NCI-H774 (cell line): ENCODE data around the gene SLC7A10.

Experiments used
- DNase-seq: peaks from one replicate; lab custom pipeline; 2025; lab: John Stamatoyannopoulos, UW

The SLC7A10 gene

DNA sequence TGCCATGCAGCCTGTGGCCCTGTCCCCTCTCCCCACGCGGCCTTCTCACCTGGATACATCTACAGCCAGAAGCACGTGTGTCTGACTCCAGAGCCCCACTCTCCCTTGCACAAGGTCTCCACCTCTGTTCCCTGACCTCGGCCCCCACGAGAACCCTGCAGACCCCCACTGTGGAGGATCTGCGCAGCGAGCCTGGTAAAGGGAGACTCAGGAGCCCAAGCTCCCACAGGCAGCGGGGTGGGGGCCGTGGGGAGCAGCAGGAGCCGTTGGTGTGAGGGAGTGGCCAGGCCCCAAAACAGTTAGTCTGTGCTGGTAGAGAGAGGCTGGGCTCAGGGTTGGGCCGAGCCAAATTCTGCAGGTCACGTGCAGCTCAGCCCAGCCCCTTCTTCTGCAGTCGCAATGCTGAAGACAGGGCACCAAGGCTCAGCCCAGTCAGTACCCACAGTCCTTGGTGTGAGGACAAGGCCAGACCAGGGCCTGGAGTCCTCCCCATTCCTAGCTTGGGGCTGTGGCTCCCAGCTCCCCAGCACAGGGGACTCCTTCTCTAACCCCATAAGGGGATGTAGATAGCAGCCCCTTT lies 28.7 kb upstream of the SLC7A10 start:
- DNase-seq = no peak

DNA sequence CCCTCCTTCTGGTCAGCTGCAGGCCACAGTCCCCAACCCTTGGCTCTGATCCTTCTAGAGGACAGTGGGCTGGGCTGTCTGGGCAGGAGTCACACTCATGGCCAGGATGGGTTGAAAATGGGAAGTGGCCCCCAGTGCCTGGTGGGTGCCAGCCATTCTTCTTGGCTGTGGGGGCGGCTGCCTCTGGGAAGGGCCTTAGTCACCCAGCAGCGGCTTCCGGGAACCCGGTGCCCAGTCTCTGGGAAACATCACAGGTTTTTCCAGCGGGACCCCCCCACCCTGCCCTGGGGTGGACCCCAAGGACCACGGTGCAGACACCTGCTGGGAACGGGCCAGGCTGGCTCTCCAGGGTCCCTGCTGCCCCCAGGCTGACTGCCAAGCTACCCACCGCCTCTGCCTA lies 27.3 kb upstream of the SLC7A10 start:
- no peak for DNase-seq

DNA sequence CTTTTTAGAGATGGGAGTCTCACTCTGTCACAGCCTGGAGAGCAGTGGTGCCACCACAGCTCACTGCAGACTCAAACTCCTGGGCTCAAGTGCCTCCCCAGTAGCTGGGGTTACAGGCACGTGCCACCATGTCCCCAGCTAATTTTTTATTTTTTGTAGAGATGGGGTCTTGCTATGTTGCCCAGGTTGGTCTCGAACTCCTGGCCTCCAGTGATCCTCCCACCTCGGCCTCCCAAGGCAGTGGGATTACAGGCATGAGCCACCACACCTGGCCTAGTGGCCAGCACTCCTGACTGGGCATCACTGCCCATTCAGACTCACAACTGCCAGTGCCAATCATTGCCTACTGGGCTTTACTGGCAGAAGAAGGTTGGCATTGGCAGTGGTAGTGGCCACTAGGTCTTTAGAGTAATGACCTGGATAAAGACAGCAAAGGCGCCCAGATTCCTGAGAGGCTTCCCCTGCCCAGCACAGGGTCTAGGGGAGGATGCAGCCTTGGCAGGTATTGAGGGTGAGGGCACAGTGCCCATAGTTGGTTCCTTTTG lies 26.8 kb upstream of the SLC7A10 start:
- no peak for DNase-seq

DNA sequence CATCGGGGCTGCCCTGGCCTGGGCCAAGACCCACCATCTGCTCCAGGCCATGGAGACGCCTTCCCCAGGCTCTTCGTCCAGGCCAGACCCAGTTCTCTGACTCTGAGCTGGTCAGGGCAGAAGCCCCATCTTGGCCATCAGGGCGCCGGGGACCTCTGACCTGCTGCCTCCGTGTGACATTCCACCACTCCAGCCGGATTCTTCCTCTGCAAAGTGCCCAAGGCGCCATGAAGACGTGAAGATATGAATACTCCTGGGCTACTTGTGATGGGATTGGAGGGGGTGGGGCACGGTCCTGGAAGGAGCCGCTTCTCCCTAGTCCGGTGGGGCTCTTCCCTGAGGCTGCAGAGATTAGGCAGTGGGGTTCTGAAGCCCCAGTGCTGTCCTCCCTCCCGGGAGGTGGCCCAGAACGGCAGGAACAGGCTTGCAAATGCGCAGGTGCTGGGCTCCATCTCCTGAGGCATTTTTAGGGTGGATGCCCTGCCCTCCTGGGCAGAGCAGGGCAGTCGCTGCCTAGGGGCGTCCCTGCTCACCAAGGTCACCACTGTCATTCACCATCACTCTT lies 26.0 kb upstream of the SLC7A10 start:
- no peak for DNase-seq

DNA sequence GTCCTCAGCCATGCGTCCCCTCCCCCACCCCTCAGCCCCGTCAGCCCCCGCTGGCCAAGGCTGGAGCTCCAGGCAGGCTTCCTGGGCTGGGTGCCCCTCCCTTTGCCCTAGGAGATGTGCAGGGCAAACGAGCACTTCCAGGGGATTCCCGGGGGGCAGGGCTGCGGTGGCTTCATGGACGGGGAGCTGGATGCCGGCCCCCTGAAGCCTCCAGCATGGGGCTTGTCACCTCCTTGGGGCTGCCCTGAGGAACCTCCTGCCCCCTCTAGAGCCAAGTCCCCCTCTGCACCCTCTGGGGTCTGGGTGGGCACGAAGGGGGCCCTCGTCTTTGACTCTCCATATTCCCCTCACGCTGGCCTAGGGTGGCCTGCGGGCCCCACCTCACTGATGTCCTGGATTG lies 25.4 kb upstream of the SLC7A10 start:
- no peak for DNase-seq

DNA sequence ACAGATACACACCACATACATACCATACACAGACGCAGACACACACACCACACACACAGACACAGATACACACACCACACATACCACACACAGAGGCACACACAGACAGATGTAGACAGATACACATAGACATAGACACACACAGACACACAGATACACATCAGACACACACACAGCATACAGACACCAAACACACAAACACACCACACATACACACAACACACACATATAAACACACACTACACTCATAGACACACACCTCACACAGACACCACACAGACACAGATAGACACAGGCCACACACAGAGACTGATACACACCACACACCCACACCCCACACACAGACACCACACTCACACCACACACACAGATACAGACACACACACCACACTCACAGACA lies 24.9 kb upstream of the SLC7A10 start:
- DNase-seq = no peak

DNA sequence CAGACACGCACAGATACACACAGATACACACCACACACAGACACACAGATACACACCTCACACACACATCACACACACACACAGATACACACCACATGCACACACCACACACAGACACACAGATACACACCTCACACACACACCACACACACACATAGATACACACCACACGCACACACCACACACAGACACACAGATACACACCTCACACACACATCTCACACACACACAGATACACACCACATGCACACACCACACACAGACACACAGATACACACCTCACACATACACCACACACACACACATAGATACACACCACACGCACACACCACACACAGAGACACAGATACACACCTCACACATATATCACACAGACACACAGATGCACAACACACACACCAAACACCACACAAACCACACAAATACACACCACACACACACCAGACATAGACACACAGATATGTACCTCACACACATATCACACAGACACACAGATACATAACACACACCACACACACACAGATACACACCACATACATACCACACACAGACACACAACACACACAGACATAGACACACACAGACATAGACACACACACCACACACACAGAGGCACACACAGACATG lies 24.2 kb upstream of the SLC7A10 start:
- no peak for DNase-seq

DNA sequence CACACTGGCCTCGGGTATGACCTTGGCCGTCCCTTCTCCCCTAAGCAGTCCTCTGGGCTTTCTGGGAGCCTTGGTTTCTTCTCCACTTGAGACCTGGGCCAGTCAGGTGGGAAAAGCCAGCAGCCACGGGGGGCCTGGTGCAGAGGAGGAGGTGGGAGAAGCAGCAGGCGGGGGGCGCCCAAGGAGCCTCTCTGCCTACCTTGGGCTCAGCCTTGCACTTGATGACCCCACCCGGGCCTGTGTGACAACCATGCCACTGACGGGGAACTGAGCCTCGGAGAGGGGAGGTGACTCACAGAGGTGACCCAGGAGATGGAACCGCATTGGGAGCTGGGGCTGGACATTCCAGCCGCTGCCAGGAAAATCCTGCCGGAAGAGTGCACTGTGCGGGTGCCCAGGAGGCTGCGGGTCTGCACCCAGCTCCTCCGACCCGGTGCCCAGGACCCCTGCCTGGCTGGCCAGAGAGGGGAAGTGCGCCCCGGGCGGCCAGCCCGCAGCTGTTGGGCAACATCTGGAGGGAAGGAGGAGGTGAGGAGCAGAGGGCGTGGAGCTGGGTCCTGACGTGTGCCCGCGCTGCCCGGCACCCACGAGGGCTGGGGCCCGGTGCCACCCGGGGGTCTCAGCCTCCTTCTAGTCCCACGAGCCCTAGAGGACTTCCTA lies 23.4 kb upstream of the SLC7A10 start:
- DNase-seq = no peak

DNA sequence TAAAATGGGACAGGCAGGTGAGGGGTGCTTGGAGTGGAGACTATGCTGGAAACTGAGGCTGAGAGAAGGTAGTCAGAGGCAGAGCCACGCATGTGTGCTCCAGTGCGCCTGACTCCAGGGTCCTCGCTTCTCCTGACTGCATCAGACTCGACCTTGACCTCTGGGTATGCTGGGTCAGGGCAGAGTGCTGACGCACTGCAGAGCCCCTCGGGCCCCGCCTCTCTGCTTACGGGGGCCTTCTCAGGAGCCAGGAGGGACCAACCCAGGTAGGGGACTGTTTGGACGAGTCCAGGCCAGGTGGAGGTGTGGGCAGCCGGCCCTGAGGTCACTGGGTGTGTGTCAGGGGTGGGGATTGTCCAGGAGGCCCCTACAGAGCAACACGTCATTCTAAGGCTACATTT lies 22.9 kb upstream of the SLC7A10 start:
- no peak for DNase-seq

DNA sequence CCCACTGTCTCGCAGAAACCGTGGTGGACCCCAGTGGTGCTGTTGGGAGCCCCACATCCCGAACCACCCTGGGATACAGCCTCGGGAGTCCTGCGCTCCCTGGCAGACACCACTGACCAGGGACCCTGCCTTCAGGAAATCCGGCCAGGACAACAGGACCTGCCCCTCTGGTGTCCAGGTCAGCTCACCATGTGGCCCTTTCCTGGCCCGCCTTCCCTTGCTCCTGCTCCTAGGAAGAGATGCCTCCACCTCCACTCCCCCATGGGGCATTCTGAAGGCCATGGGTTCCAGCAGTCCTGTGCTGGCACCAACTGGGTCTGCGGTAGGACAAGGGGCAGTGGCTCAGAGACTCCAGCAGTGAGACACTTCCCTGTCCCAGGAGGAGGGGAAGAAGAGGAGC lies 22.5 kb upstream of the SLC7A10 start:
- DNase-seq = no peak

DNA sequence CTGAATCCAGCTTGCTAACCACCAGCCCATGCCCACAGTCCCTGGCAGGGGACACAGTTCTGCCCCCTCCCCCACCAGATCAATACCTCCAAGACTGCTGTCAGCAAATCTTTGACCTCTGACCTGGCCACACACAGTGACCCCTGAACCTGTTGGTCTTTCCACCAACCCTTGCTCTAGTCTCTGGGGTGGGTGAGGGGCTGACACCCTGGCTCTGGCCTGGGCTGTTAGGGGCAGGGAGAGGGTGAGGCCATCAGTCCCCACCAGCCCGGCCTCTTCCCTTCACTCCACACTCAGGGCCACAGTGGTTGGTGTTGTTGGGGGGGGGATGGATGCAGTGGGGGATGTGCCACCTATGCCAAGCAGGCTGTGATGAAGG lies 21.8 kb upstream of the SLC7A10 start:
- DNase-seq = no peak

DNA sequence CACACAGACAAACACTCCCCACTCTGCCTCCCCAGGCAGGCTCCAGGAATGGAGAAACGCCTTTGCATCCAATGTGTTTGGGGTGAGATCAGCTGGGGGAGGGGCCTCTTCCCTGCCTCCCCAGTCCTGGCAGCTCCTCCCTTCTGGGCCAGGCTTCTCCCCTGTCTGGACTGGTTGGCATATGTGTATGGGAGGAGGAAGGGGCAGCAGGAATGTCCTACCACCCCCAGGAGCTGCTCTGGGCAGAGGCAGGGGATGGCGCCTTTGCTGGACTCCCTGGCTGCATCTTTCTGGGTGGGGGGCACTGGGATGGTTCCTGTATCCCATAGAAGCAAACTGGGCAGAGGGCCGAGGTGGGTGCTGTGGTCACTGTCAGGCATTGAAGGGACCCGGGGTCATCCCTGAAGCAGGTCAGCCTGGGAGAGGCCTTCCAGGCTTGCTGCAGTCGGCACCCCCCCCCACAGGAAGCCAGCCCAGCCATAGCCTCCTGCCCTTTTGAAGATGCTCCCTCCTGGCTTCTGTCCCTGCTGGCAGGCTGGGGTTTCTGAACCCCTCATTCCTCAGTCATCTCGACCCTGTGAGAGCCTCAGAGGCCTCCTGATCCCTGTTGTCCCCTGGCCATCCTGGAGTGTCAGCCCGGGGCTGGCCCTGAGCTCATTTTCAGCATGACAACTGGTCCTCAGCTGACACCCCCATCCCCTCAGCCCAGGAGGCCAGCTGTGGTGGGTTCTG lies 21.2 kb upstream of the SLC7A10 start:
- DNase-seq = no peak

DNA sequence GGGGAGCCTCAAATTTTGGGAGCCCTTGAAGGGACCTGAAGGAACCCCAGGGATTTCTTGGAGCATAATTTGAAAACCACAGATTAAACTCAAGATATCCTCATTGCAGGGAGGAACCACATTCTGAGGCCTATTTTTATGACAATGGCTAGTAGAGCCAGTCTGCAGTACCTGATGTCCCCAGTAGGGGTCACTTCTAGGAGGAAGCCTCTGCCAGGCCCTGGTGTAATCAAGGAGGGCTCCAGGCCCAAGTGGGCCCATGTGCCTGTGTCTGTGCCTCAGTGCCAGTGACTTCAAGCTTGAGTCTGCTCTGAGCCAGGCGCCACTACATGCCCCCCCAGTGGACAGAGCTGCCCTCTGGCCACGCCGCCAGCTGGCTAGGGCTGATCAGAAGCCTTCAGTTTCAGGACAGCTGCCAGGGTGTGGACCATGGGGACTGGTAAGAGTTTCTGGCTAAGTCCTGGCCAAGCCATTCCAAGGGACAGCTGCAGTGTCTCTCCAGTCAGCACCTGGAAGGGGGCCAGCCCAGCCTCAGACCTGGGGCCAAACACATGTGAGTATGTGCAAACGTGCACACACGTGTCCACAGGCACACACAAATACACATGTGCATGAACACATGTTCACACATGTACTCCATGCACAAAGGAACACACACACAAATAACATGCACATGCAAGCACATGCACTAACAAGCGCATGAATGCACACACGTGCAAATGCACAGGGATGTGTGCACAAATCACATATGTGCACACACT lies 20.5 kb upstream of the SLC7A10 start:
- no peak for DNase-seq

DNA sequence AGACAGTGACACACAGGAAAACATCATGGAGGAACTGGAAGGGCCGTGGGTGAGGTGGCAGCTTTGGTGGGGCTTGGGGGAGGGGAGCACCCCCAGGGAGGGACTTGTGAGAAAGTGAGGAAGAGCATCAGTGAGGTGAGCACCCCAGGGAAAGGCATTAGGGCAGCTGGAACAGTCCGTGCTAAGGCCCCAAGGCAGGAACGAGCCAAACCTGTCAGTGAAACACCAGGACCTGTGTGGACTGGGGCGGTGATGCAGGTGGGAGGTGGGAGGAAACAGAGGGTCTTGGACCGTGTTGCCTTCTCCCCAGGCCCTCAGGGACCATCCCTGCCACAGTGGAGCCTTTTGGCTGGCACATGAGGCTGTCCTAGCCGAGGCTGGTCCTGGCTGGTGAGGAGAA lies 17.3 kb upstream of the SLC7A10 start:
- DNase-seq = no peak

DNA sequence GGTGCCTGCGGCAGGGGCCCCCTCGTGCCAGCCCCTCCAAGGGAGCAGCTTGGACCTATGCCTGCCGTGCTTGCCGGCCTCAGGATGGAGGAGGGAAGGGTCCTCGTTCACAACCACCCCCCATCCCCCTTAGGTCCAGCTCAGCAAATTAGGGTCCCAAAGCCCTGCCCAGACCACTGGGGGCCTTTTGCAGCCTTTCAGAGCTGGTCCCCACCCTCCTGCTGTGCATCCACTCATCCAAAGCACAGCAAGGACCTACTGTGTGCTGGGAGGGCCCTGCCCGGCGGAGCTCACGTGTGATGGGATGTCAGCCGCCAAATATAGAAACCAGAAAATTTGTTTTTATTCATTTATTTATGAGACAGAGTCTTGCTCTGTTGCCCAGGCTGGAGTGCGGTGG lies 16.5 kb upstream of the SLC7A10 start:
- DNase-seq = no peak

DNA sequence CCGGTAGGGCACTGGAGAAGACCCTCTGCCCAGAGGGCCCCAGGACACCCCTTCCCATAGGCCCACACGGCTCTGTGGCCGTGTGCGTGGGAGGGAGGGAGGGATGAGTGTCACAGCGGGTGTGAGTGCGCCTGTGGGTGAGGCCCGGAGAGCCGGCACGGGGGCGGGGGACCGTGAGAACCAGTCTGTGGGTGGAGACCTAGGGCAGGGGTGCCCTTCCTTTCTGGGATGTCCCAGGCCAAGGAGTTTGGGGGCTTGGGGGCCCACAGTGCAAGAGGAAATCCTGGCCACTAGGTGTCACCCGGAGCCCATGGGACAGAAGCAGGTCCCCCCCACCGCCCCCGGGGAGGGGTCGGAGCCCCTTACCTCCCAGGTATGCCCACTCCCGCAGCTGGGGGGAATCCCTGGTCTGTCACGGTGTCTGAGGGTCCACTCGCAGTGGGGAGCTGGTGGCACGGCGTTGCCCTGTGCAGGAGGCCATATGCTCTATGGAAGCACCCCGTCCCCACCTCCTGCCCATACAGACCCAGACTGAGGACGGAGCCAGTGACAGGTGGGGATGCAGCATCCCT lies 16.0 kb upstream of the SLC7A10 start:
- no peak for DNase-seq

DNA sequence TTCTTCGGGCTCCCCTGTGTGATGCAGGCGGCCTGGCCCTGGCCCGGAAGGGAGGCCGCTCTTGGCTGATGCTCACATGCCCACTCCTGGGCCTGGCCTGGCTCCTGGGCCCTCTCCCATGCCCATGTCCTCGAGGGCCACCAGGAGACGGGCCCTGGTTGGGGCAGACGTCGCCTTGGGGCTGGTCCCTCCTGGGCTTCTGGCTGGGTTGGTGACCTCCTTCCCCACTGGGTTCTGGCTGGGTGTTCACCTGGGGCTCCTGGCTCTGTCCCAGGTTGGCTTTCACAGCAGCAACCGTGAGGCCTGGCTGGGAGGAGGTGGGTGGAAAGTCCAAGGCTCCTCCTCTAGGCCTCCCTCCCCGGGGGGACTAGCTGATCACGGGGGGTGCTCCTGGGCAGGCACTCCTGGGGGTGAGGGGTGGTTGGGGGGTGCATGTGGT lies 15.5 kb upstream of the SLC7A10 start:
- DNase-seq = no peak

DNA sequence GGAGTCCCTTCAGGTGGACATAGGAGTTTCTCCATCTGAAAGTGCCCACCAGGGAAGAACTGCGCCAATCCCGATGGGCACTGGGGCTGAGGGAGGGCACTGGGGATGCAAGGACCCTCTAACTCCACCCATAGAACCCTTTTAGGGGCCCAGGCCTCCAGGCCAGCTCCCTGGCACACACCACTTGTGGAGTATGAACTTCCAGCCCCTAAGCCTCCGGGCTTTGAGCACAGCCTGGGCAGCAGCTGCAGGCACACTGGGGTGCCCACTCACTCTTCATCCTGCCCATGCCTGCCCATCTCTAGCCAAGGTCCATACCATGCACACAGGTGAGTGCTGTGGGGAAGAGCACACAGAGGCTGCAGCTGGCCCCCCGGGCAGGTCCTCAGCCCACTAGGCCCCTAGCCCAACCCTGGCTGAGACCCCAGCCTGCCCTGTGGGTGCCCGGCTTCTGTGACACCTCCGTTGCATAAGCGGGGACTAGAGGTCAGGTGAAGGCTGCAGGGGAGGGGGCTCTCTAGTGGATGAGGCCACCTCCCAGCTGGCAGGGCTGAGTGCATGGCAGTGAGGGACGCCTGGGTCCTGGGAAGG lies 14.6 kb upstream of the SLC7A10 start:
- DNase-seq = no peak

DNA sequence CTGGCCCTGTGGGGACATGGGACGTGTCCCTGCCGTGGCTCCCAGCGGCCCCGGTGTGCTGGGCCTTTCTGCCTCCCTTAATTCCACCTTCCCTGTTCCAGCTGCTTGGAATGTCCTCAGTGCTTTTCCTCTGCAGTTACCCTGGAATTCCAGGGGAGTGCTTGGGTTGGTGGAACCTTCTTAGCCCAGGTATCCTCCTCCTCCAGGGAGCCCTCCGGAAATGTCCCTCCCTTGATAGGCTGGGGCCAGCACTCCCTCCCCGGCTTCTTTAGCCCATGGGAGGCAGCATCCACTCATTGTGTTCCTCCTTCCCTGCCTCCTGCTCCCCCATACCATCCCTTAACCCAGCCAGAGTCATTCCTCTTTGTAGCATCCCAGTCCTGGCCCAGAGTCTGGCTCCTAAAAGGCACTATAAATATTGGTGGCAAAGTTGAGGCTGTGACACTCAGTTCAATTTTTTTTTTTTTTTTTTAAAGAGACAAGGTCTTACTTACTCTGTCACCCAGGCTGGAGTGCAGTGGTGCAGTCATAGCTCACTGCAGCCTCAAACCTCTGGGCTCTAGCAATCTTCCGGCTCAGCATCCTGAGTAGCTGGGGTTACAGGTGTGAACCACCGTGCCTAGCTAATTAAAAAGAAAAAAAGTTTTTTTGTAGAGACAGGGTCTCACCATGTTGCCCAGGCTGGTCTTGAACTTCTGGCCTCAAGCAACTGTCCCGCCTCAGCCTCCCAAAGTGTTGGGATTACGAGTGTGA lies 13.7 kb upstream of the SLC7A10 start:
- DNase-seq = no peak

DNA sequence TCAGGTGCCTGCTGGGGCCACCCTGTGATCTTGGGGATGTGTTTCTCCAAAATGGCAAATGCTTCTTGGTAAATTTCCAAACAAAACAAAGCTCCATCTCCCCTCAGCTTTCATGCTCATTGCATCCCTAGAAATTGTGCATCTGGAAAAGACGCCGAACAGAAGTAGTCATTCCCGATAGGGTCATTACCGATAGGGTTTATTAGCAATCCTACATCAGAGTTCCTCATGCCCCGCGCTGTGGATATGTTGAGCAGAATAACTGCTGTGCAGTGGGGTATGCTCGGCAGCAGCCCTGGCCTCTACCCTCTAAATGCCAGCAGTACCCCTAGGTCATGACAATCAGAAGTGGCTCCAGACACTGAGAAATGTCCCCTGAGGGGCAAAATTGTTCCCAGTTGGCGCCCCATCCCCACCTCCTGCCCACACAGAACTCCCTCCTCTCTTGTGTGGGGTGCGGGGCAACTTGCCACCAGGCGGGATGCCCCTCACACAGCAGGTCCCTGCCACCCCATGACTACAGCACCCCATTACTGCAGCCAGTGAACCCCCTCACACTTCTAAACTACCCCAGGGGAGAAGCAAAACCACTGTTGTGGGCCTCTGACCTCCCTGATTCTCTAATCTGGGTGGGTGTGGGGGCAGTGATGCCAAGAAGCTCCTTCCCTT lies 13.0 kb upstream of the SLC7A10 start:
- DNase-seq = no peak
